ENCODE results near the gene ACSL1. TPM values are rescaled to one million over a fixed set of nuclear protein-coding genes. Genes with fewer than 3 reads are reported as not detected.

ACSL1 gene
- total RNA-seq, 1 donor from 2014 or later: 31.7 TPM

DNA sequence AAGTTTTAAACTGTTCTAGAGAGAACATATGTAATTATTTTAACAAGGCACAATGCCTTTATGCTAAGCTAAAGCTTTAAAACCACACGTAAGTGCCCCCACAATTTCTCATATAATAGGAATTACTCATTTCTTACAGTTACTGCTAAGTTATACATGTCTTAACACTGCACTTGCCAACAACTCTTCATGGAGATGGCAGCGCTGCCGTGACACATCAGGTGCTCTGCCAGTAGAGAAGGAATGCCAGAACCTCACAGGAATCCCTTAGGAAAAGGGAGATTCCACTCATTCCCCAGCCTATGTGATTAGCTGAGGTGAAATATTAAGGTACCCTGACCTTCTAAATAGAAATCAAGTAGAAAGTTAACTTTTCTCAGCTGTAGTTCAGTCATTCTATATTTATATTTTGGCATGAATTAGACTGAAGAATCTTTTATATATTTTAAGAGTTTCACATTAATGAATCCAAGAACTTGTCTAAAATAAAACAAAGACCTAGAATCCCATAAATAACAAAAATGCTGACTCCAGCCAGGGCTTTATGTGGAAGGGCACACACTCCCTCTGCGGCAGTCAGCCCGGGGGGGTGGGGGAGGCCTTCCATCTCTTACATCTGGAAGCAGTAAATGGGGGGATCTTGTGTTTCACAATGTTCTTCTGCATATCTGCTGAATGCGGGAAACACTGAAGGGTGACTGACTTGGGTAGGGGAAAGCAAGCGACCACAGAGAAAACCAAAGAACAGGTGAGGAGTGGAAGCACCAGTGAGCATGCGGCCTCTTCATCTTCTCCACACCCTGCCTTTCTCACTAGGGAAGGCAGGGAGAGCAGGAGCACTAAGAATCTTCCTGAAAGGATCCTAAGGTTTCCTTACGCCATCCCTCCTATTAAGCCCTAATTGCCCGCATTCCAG, 23.7 kb downstream of the ACSL1 start:
- Mint-ChIP-seq H3K27me3 (ENCODE audit: unreplicated experiment) (no peaks in the 10 kb centered on the region), H3K9me3 (ENCODE audit: unreplicated experiment) (no peaks in the 10 kb centered on the region), H3K4me3 (ENCODE audit: unreplicated experiment) (no peak overlapping the region), H3K36me3 (ENCODE audit: unreplicated experiment) (peaks cover 6% of the 10 kb centered on the region), H3K27ac (ENCODE audit: unreplicated experiment) (no peak overlapping the region), H3K4me1 (ENCODE audit: low read depth, unreplicated experiment) (peaks cover 21% of the 10 kb centered on the region)
- TF ChIP-seq, protein P1, sequence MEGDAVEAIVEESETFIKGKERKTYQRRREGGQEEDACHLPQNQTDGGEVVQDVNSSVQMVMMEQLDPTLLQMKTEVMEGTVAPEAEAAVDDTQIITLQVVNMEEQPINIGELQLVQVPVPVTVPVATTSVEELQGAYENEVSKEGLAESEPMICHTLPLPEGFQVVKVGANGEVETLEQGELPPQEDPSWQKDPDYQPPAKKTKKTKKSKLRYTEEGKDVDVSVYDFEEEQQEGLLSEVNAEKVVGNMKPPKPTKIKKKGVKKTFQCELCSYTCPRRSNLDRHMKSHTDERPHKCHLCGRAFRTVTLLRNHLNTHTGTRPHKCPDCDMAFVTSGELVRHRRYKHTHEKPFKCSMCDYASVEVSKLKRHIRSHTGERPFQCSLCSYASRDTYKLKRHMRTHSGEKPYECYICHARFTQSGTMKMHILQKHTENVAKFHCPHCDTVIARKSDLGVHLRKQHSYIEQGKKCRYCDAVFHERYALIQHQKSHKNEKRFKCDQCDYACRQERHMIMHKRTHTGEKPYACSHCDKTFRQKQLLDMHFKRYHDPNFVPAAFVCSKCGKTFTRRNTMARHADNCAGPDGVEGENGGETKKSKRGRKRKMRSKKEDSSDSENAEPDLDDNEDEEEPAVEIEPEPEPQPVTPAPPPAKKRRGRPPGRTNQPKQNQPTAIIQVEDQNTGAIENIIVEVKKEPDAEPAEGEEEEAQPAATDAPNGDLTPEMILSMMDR (IDR thresholded peaks at IDR 0.05; ENCODE audit: partially characterized antibody, unreplicated experiment): no peak
- no peak for DNase-seq

DNA sequence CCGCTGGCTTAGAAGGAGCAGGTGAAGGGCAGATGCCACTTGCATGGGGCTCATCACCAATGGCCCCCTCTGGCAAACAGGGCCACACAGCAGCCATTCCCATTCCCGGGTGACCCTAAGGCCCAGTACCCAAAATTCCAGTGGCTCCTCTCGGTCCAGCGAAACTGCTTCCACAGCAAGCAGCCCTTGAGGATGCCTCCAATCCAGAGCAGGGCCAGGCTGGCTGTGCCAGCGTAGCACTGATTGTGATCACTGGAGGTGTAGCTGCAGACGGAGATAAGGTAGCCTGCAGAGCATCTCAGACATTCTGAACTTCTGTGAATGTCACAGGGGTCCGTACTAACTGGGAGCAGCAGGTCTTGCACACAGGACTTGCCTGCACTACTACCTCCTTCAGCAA, 27.3 kb downstream of the ACSL1 start:
- Mint-ChIP-seq H3K27ac (ENCODE audit: unreplicated experiment) (no peak overlapping the region), H3K9me3 (ENCODE audit: unreplicated experiment) (peaks cover 5% of the 10 kb centered on the region), H3K36me3 (ENCODE audit: unreplicated experiment) (peaks cover 23% of the 10 kb centered on the region), H3K4me3 (ENCODE audit: unreplicated experiment) (no peak overlapping the region), H3K4me1 (ENCODE audit: low read depth, unreplicated experiment) (peaks cover 2% of the 10 kb centered on the region), H3K27me3 (ENCODE audit: unreplicated experiment) (peaks cover 4% of the 10 kb centered on the region)
- TF ChIP-seq, protein P1 (IDR thresholded peaks at IDR 0.05; ENCODE audit: partially characterized antibody, unreplicated experiment): no peak
- no peak for DNase-seq

DNA sequence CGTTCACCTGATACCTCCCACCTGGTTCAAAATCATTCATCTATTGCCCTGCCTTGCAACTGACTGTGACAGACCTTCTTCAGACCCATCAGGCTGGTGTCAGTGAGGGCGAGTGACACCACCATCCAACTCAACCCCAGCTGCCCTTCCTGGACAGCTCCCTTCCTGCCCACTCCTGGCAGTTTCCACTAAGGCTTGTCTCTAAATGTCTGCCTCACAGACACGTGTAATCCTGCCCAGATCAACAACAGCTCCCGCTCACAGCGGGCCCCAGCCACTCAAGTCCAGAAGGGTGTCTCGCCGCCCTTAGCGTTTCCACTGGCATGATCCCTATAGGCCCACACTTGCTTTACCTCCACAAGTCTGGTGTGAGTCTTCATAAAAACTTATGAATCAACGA, 28.9 kb downstream of the ACSL1 start:
- Mint-ChIP-seq H3K36me3 (ENCODE audit: unreplicated experiment) (peaks cover 23% of the 10 kb centered on the region), H3K4me3 (ENCODE audit: unreplicated experiment) (no peak overlapping the region), H3K9me3 (ENCODE audit: unreplicated experiment) (peaks cover 6% of the 10 kb centered on the region), H3K27me3 (ENCODE audit: unreplicated experiment) (peaks cover 4% of the 10 kb centered on the region), H3K27ac (ENCODE audit: unreplicated experiment) (no peak overlapping the region), H3K4me1 (ENCODE audit: low read depth, unreplicated experiment) (no peaks in the 10 kb centered on the region)
- TF ChIP-seq, protein P1 (IDR thresholded peaks at IDR 0.05; ENCODE audit: partially characterized antibody, unreplicated experiment): no peak
- no peak for DNase-seq

DNA sequence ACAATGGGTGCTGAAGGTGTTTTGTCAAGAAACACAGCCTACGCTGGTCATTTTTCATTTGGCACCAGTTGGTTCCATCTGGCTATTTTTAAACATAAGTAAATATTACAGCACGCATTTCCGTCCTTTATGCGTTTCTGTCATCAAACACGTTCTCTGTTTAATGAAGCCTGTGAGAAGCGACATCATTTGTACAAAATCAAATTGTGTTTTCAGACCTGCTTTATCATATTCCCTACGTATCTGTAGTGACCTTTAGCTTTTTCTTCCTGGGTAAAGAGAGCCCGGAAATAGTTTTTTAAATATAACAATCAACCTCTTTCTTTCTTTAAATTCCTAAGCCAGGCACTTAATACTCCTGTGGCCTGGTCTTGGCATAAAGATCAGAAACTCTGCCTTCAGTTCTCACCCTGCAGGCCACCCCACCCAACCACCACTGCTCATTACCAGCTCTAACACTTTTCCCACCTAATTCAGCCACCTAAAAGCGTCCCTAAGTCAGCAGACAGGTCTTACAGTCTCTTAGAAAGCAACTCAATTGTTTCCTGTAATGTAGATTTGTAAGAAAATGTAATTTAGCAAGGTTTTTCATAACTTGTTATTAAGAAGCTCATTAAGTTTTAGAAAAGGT, 30.4 kb downstream of the ACSL1 start:
- Mint-ChIP-seq H3K27me3 (ENCODE audit: unreplicated experiment) (peaks cover 6% of the 10 kb centered on the region), H3K4me3 (ENCODE audit: unreplicated experiment) (no peak overlapping the region), H3K9me3 (ENCODE audit: unreplicated experiment) (peaks cover 6% of the 10 kb centered on the region), H3K27ac (ENCODE audit: unreplicated experiment) (no peak overlapping the region), H3K36me3 (ENCODE audit: unreplicated experiment) (peaks cover 23% of the 10 kb centered on the region), H3K4me1 (ENCODE audit: low read depth, unreplicated experiment) (peaks cover 2% of the 10 kb centered on the region)
- TF ChIP-seq, protein P1 (IDR thresholded peaks at IDR 0.05; ENCODE audit: partially characterized antibody, unreplicated experiment): no peak
- DNase-seq: no peak

DNA sequence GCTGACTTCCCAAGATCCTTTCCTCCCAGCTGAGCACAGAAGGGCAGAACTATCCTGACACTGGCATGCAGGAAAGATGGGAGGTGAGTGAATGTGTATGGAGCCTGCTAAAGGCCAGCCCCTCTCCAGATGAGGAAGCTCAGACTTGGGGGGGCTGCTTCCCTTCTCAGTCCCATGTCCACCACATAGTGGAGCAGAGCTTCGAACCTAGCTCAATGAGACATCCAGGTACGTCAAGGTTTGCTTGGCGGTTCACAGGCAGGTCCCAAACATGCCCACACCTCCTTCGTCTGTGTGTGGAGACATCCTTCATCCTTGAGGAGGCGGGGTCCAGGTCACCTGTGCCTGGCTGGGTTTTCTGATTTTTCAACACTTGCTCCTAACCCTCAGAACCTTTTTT, 31.3 kb downstream of the ACSL1 start:
- TF ChIP-seq, protein P1 (IDR thresholded peaks at IDR 0.05; ENCODE audit: partially characterized antibody, unreplicated experiment): no peak
- no peak overlapping the region for H3K27ac Mint-ChIP-seq (ENCODE audit: unreplicated experiment)
- no peak overlapping the region for H3K4me3 Mint-ChIP-seq (ENCODE audit: unreplicated experiment)
- H3K36me3 Mint-ChIP-seq (ENCODE audit: unreplicated experiment): peaks cover 23% of the 10 kb centered on the region
- H3K4me1 Mint-ChIP-seq (ENCODE audit: low read depth, unreplicated experiment): peaks cover 2% of the 10 kb centered on the region
- H3K27me3 Mint-ChIP-seq (ENCODE audit: unreplicated experiment): peaks cover 6% of the 10 kb centered on the region
- peaks cover 6% of the 10 kb centered on the region for H3K9me3 Mint-ChIP-seq (ENCODE audit: unreplicated experiment)
- DNase-seq: no peak
